ENCODE data around the gene SPATA12. TPM values are rescaled to one million over a fixed set of nuclear protein-coding genes. Genes with fewer than 3 reads are reported as not detected.
A peak's percentile ranks its signal among the peaks of the same experiment; 100 is the strongest.

SPATA12 gene
- total RNA-seq, 1 donor from 2014 or later, result not detected

DNA sequence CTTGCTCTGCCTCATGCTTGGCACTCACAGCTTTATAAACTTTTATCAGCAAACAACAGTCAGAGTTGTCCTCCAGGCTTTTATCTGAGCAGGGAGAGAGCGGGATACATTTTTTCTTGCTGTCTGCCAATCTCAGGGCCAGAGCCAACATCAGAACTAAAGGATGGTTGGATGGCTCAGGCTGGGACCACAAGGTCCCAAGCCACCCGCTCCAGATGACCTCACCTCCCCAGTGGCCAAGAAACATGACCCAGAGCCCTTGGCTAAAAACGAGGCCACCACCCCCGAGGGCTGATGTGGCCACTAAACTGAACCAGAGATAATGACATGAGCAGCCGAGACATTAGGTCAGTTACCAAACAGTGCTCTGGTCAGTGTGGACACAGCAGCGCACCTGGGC lies 18.8 kb upstream of the SPATA12 start:
- H3K9me3 ChIP-seq, result no peaks in the 10 kb centered on the region
- DNase-seq (ENCODE audit: low spot score in 2 of 2), result no peak
- H3K36me3 ChIP-seq, result no peaks in the 10 kb centered on the region
- no peaks in the 10 kb centered on the region for H3K4me1 ChIP-seq
- H3K4me3 ChIP-seq, result no peak overlapping the region
- H3K27ac ChIP-seq, result no peak overlapping the region
- intact Hi-C loops (cut with DNase I), result no loop called here
- no peaks in the 10 kb centered on the region for H3K27me3 ChIP-seq
- TF ChIP-seq, protein P1, sequence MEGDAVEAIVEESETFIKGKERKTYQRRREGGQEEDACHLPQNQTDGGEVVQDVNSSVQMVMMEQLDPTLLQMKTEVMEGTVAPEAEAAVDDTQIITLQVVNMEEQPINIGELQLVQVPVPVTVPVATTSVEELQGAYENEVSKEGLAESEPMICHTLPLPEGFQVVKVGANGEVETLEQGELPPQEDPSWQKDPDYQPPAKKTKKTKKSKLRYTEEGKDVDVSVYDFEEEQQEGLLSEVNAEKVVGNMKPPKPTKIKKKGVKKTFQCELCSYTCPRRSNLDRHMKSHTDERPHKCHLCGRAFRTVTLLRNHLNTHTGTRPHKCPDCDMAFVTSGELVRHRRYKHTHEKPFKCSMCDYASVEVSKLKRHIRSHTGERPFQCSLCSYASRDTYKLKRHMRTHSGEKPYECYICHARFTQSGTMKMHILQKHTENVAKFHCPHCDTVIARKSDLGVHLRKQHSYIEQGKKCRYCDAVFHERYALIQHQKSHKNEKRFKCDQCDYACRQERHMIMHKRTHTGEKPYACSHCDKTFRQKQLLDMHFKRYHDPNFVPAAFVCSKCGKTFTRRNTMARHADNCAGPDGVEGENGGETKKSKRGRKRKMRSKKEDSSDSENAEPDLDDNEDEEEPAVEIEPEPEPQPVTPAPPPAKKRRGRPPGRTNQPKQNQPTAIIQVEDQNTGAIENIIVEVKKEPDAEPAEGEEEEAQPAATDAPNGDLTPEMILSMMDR (IDR thresholded peaks at IDR 0.05), result no peak

DNA sequence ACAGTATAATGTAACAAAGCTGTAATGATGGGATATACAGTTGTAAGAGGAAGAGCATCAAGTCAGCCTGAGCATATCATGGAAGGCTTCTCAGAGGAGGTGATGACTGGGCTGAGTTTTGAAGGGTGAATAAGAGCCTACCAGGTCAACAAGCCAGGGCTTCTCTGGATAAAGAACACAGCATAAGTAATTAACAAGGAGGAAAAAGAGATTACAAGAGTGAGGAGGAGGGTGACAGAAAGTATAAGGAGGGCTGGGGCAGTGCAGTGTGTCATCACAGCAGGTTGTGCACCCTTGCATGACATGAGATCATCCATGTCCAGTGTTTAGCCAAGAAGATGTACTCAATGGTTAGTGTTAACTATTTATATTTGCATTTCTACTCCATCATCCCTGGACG lies 16.9 kb upstream of the SPATA12 start:
- TF ChIP-seq, protein P1 (IDR thresholded peaks at IDR 0.05), result no peak
- DNase-seq (ENCODE audit: low spot score in 2 of 2), result no peak
- intact Hi-C loops (cut with DNase I), result no loop called here

DNA sequence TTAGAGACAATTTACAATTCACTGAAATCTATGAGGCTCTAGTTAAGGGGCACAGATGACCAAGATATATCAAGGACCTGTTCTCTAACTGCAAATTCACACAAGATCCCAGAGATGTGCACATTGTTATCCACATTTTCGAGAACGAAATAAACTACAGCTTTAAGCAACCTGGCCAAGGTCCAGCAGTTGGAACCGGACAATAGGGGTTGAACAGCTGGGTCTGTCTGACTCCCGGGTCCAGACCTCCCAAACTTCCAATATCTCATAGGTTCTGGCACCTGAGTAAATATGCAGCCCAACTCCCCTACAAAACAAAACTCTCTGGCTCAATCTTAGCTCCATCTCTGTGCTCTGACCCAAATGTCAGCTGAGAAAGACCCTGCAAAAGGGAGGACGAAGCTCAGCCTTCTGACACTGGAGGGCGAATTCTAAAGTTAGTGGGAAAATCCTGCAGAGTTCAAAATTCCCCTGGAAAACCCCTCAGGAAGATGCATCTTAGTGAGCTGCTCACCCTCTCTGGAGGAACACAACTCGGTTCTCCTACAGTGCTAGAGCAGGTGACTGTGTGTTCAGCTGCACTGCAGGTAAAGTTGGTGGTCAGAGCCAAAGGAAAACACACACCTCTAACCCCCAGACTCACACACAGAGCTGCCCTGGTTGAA lies 14.2 kb upstream of the SPATA12 start:
- intact Hi-C loops (cut with DNase I), result no loop called here
- no peak for DNase-seq (ENCODE audit: low spot score in 2 of 2)
- TF ChIP-seq, protein P1 (IDR thresholded peaks at IDR 0.05), result no peak
- no peaks in the 10 kb centered on the region for H3K4me1 ChIP-seq
- no peaks in the 10 kb centered on the region for H3K9me3 ChIP-seq
- H3K27me3 ChIP-seq, result no peaks in the 10 kb centered on the region
- no peak overlapping the region for H3K4me3 ChIP-seq
- H3K36me3 ChIP-seq, result no peaks in the 10 kb centered on the region
- no peak overlapping the region for H3K27ac ChIP-seq

More for the DNA sequence above, 16.9 kb upstream of the SPATA12 start:
- Histone ChIP-seq H3K27me3 (no peaks in the 10 kb centered on the region), H3K27ac (no peak overlapping the region), H3K4me1 (no peaks in the 10 kb centered on the region), H3K4me3 (no peak overlapping the region), H3K36me3 (no peaks in the 10 kb centered on the region), H3K9me3 (no peaks in the 10 kb centered on the region)

DNA sequence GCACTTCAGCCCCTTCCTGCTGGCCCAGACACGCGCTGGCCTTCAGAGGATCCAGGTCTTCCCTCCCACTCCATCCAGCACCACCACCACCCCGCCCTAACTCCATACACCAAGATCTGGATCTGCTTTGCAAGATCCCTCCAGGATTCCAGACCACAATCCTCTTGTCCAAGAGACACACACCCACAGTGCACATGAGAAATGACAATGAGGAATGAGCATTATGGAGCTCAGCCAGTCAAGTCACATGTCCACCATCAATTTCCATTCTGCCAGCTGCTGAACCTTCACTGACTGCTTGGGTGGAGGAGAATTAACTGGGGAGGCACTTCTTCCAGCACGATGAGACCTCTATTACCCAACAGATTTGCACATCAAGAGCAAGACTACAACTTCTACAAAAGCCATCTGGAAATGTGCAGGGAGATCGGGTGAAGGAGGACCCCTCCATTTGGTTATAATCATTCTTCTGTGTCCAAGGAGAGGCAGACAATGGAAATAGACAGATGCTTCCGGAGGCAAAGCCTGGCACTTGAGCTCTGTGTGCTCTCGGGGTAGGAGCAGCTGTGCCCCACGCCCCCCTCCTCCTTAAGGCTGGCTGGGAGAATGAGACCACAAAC lies 12.3 kb upstream of the SPATA12 start:
- H3K4me3 ChIP-seq, result no peak overlapping the region
- H3K27me3 ChIP-seq, result no peaks in the 10 kb centered on the region
- H3K36me3 ChIP-seq, result no peaks in the 10 kb centered on the region
- intact Hi-C loops (cut with DNase I), result no loop called here
- peak in 1 of 2 donors; percentile 71 for DNase-seq (ENCODE audit: low spot score in 2 of 2)
- H3K9me3 ChIP-seq, result no peaks in the 10 kb centered on the region
- TF ChIP-seq, protein P1 (IDR thresholded peaks at IDR 0.05), result no peak
- H3K27ac ChIP-seq, result no peak overlapping the region
- H3K4me1 ChIP-seq, result no peaks in the 10 kb centered on the region

DNA sequence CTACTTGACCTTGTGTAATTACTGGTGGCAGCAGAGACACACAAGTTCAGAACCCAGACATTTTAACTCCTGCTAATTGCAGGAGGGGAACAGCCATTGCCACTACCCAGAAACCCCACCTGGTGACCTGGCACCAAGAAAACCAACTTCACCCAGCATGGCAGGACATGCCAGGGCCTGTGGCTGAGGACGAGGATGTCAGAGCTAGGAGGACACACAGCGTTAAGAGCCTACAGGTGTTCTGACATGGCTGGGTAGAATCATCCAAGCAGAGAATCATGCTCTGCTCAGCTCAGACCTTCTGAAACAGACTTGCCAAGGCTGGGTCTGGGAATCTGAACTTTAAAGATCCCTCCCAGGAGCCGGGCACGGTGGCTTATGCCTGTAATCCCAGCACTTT lies 11.7 kb upstream of the SPATA12 start:
- no peak for DNase-seq (ENCODE audit: low spot score in 2 of 2)
- H3K9me3 ChIP-seq, result no peaks in the 10 kb centered on the region
- TF ChIP-seq, protein P1 (IDR thresholded peaks at IDR 0.05), result no peak
- no peaks in the 10 kb centered on the region for H3K27me3 ChIP-seq
- intact Hi-C loops (cut with DNase I), result no loop called here
- H3K36me3 ChIP-seq, result no peaks in the 10 kb centered on the region
- H3K4me1 ChIP-seq, result no peaks in the 10 kb centered on the region
- H3K27ac ChIP-seq, result no peak overlapping the region
- H3K4me3 ChIP-seq, result no peak overlapping the region

Data from ascending aorta (tissue), 2 donors.